Lung (tissue), 12 donors: ENCODE data around the gene TAS2R1. TPM values are rescaled to one million over a fixed set of nuclear protein-coding genes. Genes with fewer than 3 reads are reported as not detected.

Experiments used
- ATAC-seq: fragments of 200-7000 bp; cut with Tn5 transposase; one replicate; pipeline ENCODE4 v1.9.1; 2020; ENCODE audit warnings: moderate number of reproducible peaks; ENCODE audit not compliant: insufficient read depth, low FRiP score
- DNase-seq, 3 donors: peaks; one replicate each; pipeline ENCODE4 v3.0.0-alpha.2; 2013 to 2017
- H3K27ac ChIP-seq, 2 donors: one replicate each; pipeline ENCODE4 v1.5.1; 2013; ENCODE audit warnings: mild to moderate bottlenecking in 2 of 2, moderate library complexity in 2 of 2, control low read depth in 1 of 2, inconsistent platforms in 1 of 2, low read depth in 1 of 2, low read length in 1 of 2
- H3K27me3 ChIP-seq, 3 donors: one replicate each; pipeline ENCODE4 v1.5.1; 2013; ENCODE audit warnings: low read length in 2 of 3; ENCODE audit not compliant: control insufficient read depth in 3 of 3, insufficient read depth in 3 of 3
- H3K36me3 ChIP-seq, 4 donors: one replicate each; pipeline ENCODE4 v1.5.1; 2013; ENCODE audit warnings: low read length in 4 of 4, mild to moderate bottlenecking in 1 of 4, moderate library complexity in 1 of 4; ENCODE audit not compliant: control insufficient read depth in 4 of 4, insufficient read depth in 4 of 4
- H3K4me1 ChIP-seq, 5 donors: one replicate each; pipeline ENCODE4 v1.5.1; 2013; ENCODE audit warnings: low read length in 5 of 5, mild to moderate bottlenecking in 2 of 5, moderate library complexity in 1 of 5; ENCODE audit not compliant: control insufficient read depth in 5 of 5, insufficient read depth in 5 of 5
- H3K4me3 ChIP-seq: one replicate; pipeline ENCODE4 v1.5.1; 2013; ENCODE audit warnings: mild to moderate bottlenecking, control low read depth, moderate library complexity
- H3K9ac ChIP-seq, 2 donors: one replicate each; pipeline ENCODE4 v1.5.1; 2013; ENCODE audit warnings: low read length in 2 of 2, control low read depth in 1 of 2; ENCODE audit not compliant: insufficient read depth in 1 of 2
- H3K9me3 ChIP-seq, 4 donors: one replicate each; pipeline ENCODE4 v1.5.1; 2013; ENCODE audit warnings: low read length in 3 of 4, mild to moderate bottlenecking in 1 of 4, moderate library complexity in 1 of 4; ENCODE audit not compliant: control insufficient read depth in 4 of 4, insufficient read depth in 3 of 4
- WGBS, 2 donors: extraction: QIAGEN DNeasy Blood & Tissue Kit; methylation state at CpG; one replicate each; pipeline ENCODE4 v1.1.7; 2013; 5-methylcytosine and 5-hydroxymethylcytosine counted together
- polyA plus RNA-seq, 2 donors: library from polyadenylated mRNA; stranded (reverse); fragments of 200-250 nt; gene quantifications; one replicate each; pipeline ENCODE4 v1.2.1, GENCODE V29; 2013
- total RNA-seq, 2 donors: library from RNA; depleted of rRNA in 1 of 2; stranded (reverse); fragments of >200 nt in 1 of 2; gene quantifications; one replicate each; pipeline ENCODE4 v1.2.1, GENCODE V29; 2014 to 2021
- TF ChIP-seq, protein P1 (sequence below): IDR thresholded peaks from 2 replicates; pipeline ENCODE4 v1.5.1; 2012; ENCODE audit warnings: mild to moderate bottlenecking; ENCODE audit errors: control extremely low read depth, extremely low read depth
- donor health status: control.
- donor health status: control.
- donor health status: Bipolar disorder and iron deficiency.
- donor health status: healthy.
- donor health status: DM: yes; HTN: yes; CAD: no.

TAS2R1 gene
- total and polyA plus RNA-seq, 4 donors: 0.85 TPM; not detected in 3

GRCh38 chr5:9632495-9632894 lies 2.3 kb upstream of the TAS2R1 start:
- no peaks in the 10 kb centered on the region for H3K4me1 ChIP-seq
- TF ChIP-seq, protein P1, sequence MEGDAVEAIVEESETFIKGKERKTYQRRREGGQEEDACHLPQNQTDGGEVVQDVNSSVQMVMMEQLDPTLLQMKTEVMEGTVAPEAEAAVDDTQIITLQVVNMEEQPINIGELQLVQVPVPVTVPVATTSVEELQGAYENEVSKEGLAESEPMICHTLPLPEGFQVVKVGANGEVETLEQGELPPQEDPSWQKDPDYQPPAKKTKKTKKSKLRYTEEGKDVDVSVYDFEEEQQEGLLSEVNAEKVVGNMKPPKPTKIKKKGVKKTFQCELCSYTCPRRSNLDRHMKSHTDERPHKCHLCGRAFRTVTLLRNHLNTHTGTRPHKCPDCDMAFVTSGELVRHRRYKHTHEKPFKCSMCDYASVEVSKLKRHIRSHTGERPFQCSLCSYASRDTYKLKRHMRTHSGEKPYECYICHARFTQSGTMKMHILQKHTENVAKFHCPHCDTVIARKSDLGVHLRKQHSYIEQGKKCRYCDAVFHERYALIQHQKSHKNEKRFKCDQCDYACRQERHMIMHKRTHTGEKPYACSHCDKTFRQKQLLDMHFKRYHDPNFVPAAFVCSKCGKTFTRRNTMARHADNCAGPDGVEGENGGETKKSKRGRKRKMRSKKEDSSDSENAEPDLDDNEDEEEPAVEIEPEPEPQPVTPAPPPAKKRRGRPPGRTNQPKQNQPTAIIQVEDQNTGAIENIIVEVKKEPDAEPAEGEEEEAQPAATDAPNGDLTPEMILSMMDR: no peak
- no peak overlapping the region for H3K27ac ChIP-seq
- H3K9ac ChIP-seq: no peak overlapping the region
- DNase-seq (no peak), ATAC-seq (no peak)
- H3K27me3 ChIP-seq: peaks cover 0 to 3% (median 0%) of the 10 kb centered on the region in 3 donors
- WGBS, 2 donors: 72 to 83% methylated on average over 2 of the region's 2 CpGs
- no peaks in the 10 kb centered on the region for H3K36me3 ChIP-seq
- peaks cover 0 to 8% (median 0%) of the 10 kb centered on the region in 4 donors for H3K9me3 ChIP-seq
- no peak overlapping the region for H3K4me3 ChIP-seq

GRCh38 chr5:9627541-9627940 lies 2.6 kb downstream of the TAS2R1 start:
- Histone ChIP-seq H3K36me3 (no peaks in the 10 kb centered on the region), H3K27ac (no peak overlapping the region), H3K9ac (no peak overlapping the region), H3K4me3 (no peak overlapping the region), H3K4me1 (peaks cover 0 to 5% (median 0%) of the 10 kb centered on the region in 5 donors), H3K27me3 (peaks cover 0 to 3% (median 0%) of the 10 kb centered on the region in 3 donors), H3K9me3 (no peaks in the 10 kb centered on the region)
- 54 to 70% methylated on average over 5 of the region's 5 CpGs for WGBS, 2 donors
- no peak for DNase-seq
- TF ChIP-seq, protein P1: no peak
- ATAC-seq: no peak

GRCh38 chr5:9626955-9627354 lies 3.2 kb downstream of the TAS2R1 start:
- H3K27me3 ChIP-seq: no peaks in the 10 kb centered on the region
- ATAC-seq (no peak), DNase-seq (no peak)
- TF ChIP-seq, protein P1: no peak
- no peak overlapping the region for H3K4me3 ChIP-seq
- no peaks in the 10 kb centered on the region for H3K36me3 ChIP-seq
- H3K4me1 ChIP-seq: peaks cover 0 to 5% (median 0%) of the 10 kb centered on the region in 5 donors
- 75 to 86% methylated on average over 6 of the region's 6 CpGs for WGBS, 2 donors
- no peak overlapping the region for H3K9ac ChIP-seq
- no peaks in the 10 kb centered on the region for H3K9me3 ChIP-seq
- H3K27ac ChIP-seq: no peak overlapping the region

GRCh38 chr5:9625731-9626130 lies 4.4 kb downstream of the TAS2R1 start:
- no peaks in the 10 kb centered on the region for H3K9me3 ChIP-seq
- no peak overlapping the region for H3K9ac ChIP-seq
- WGBS, 2 donors: 79 to 86% methylated on average over 2 of the region's 2 CpGs
- ATAC-seq (no peak), DNase-seq (no peak)
- no peak overlapping the region for H3K4me3 ChIP-seq
- no peak overlapping the region for H3K27ac ChIP-seq
- TF ChIP-seq, protein P1: no peak
- H3K4me1 ChIP-seq: peaks cover 0 to 5% (median 0%) of the 10 kb centered on the region in 5 donors
- no peaks in the 10 kb centered on the region for H3K27me3 ChIP-seq
- H3K36me3 ChIP-seq: no peaks in the 10 kb centered on the region
